ENCODE data around the gene OR52K1.
"Not testable (repeated sequence)": the region's sequence is repeated elsewhere in the genome, so short reads cannot be mapped to it uniquely, and the experiment has no call there.

OR52K1 gene

DNA sequence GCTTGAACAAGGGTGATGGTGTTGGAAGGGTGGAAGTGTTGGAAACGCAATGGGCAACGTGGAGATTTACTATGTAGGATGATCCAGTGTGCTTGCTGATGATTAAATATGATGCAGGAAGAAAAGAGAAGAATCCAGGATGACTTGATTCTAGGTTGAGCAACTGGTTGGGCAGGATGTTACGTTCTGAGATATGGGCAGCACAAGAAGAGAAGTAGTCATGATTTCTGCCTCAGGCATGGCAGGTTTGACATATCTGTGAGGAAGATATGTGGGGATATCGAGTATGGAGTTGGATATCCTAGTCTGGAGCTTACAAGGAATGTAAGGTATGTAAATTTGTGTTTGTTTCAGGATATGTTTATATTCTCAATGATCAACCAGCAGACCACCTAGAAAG is 1.9 kb downstream of the OR52K1 start:
- Histone ChIP-seq H2AFZ (ENCODE audit: low read length) (no peak overlapping the region), H3K9me2 (replicated peaks; ENCODE audit: low read depth, low read length) (no peaks in the 10 kb centered on the region), H3K4me1 (ENCODE audit: insufficient read depth, low read length, poor library complexity, severe bottlenecking) (no peaks in the 10 kb centered on the region), H3K4me3 (ENCODE audit: low read length, poor library complexity, severe bottlenecking) (no peak overlapping the region), H4K20me1 (ENCODE audit: insufficient read depth, low read length, poor library complexity, severe bottlenecking) (no peaks in the 10 kb centered on the region), H3F3A (ENCODE audit: low read depth) (no peaks in the 10 kb centered on the region), H3K9ac (ENCODE audit: low read depth, low read length, poor library complexity, severe bottlenecking) (no peak overlapping the region), H3K27me3 (ENCODE audit: insufficient read depth, low read length, poor library complexity, severe bottlenecking) (peaks cover 33% of the 10 kb centered on the region), H3K79me2 (ENCODE audit: insufficient read depth, low read length) (no peaks in the 10 kb centered on the region), H3K4me2 (ENCODE audit: low read depth, low read length, poor library complexity, severe bottlenecking) (no peak overlapping the region), H3K36me3 (ENCODE audit: insufficient read depth, low read length) (no peaks in the 10 kb centered on the region), H3K9me3 (ENCODE audit: insufficient read depth, low read depth, low read length) (no peaks in the 10 kb centered on the region)
- TF ChIP-seq, protein P1, sequence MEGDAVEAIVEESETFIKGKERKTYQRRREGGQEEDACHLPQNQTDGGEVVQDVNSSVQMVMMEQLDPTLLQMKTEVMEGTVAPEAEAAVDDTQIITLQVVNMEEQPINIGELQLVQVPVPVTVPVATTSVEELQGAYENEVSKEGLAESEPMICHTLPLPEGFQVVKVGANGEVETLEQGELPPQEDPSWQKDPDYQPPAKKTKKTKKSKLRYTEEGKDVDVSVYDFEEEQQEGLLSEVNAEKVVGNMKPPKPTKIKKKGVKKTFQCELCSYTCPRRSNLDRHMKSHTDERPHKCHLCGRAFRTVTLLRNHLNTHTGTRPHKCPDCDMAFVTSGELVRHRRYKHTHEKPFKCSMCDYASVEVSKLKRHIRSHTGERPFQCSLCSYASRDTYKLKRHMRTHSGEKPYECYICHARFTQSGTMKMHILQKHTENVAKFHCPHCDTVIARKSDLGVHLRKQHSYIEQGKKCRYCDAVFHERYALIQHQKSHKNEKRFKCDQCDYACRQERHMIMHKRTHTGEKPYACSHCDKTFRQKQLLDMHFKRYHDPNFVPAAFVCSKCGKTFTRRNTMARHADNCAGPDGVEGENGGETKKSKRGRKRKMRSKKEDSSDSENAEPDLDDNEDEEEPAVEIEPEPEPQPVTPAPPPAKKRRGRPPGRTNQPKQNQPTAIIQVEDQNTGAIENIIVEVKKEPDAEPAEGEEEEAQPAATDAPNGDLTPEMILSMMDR (conservative IDR thresholded peaks at IDR 0.05; ENCODE audit: low read length) = no peak
- no peak for TF ChIP-seq EZH2phosphoT487 (IDR thresholded peaks at IDR 0.05; ENCODE audit: borderline replicate concordance)

DNA sequence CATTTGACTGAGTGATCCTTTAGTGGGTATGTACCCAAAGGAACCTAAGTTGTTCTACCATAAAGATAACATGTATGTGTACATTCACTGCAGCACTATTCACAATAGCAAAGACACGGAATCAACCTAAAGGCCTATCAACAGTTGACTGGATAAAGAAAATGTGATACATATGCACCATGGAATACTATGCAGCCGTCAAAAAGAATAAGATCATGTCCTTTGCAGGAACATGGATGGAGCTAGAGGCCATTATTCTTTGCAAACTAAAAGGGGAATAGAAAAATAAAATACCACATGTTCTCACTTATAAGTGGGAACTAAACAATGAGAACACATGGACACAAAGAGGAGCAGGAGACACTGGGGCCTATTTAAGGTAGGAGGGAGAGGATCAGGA is 9.0 kb downstream of the OR52K1 start:
- not testable (repeated sequence) for H4K20me1 ChIP-seq (ENCODE audit: insufficient read depth, low read length, poor library complexity, severe bottlenecking)

DNA sequence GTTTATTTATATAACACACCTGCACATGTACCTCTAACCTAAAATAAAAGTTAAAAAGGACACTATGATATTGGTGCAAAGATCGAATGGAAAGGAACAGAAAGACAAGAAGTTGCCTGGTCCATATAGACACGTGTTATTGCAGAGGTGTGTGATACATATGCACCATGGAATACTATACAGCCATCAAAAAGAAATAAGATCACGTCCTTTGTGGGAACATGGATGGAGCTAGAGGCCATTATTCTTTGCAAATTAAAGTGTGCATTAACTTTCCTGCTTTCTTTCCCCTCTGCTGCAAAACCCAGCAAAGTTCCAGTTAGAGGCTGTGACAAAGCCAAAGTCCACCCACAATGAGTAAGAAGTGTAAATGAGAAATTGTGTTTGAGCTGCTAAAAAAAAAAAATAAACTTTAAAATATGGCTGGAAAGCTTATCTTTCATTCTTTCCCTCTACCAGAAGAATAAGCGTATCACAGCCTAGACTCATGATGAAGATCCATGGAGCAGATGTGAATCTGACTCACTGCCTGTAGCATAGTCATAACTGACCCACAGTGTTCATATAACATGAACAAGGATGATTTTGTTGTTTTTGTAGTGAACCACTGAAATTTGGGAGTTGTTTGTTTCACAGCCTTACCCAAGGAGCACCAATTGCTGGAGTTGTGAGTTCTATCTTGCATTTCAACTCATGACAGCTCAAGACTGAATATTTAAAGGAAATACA is 9.6 kb downstream of the OR52K1 start:
- Histone ChIP-seq H3K9me2 (replicated peaks; ENCODE audit: low read depth, low read length) (no peaks in the 10 kb centered on the region), H3K4me1 (ENCODE audit: insufficient read depth, low read length, poor library complexity, severe bottlenecking) (peaks cover 4% of the 10 kb centered on the region), H4K20me1 (ENCODE audit: insufficient read depth, low read length, poor library complexity, severe bottlenecking) (no peaks in the 10 kb centered on the region), H3F3A (ENCODE audit: low read depth) (no peaks in the 10 kb centered on the region), H3K4me3 (ENCODE audit: low read length, poor library complexity, severe bottlenecking) (no peak overlapping the region), H3K79me2 (ENCODE audit: insufficient read depth, low read length) (no peaks in the 10 kb centered on the region), H3K4me2 (ENCODE audit: low read depth, low read length, poor library complexity, severe bottlenecking) (no peak overlapping the region), H3K9me3 (ENCODE audit: insufficient read depth, low read depth, low read length) (no peaks in the 10 kb centered on the region), H2AFZ (ENCODE audit: low read length) (no peak overlapping the region), H3K36me3 (ENCODE audit: insufficient read depth, low read length) (no peaks in the 10 kb centered on the region), H3K27me3 (ENCODE audit: insufficient read depth, low read length, poor library complexity, severe bottlenecking) (peaks cover 9% of the 10 kb centered on the region), H3K9ac (ENCODE audit: low read depth, low read length, poor library complexity, severe bottlenecking) (no peak overlapping the region)
- TF ChIP-seq EZH2phosphoT487 (IDR thresholded peaks at IDR 0.05; ENCODE audit: borderline replicate concordance) = no peak
- TF ChIP-seq, protein P1 (conservative IDR thresholded peaks at IDR 0.05; ENCODE audit: low read length) = no peak

More for the DNA sequence above, 9.0 kb downstream of the OR52K1 start:
- not testable (repeated sequence) for H3K9ac ChIP-seq (ENCODE audit: low read depth, low read length, poor library complexity, severe bottlenecking); H3K4me3 ChIP-seq (ENCODE audit: low read length, poor library complexity, severe bottlenecking); H3K4me1 ChIP-seq (ENCODE audit: insufficient read depth, low read length, poor library complexity, severe bottlenecking); H3K9me2 ChIP-seq (replicated peaks; ENCODE audit: low read depth, low read length); H3F3A ChIP-seq (ENCODE audit: low read depth); H3K79me2 ChIP-seq (ENCODE audit: insufficient read depth, low read length); H3K4me2 ChIP-seq (ENCODE audit: low read depth, low read length, poor library complexity, severe bottlenecking); H2AFZ ChIP-seq (ENCODE audit: low read length); H3K9me3 ChIP-seq (ENCODE audit: insufficient read depth, low read depth, low read length); H3K36me3 ChIP-seq (ENCODE audit: insufficient read depth, low read length)
- H3K27me3 ChIP-seq (ENCODE audit: insufficient read depth, low read length, poor library complexity, severe bottlenecking) = peaks cover 15% of the 10 kb centered on the region

GRCh38 chr11:4493480-4493818 is 11.0 kb downstream of the OR52K1 start:
- Histone ChIP-seq H3K27me3 (ENCODE audit: insufficient read depth, low read length, poor library complexity, severe bottlenecking) (peaks cover 6% of the 10 kb centered on the region), H3K36me3 (ENCODE audit: insufficient read depth, low read length) (no peaks in the 10 kb centered on the region), H3K4me3 (ENCODE audit: low read length, poor library complexity, severe bottlenecking) (no peak overlapping the region), H3K79me2 (ENCODE audit: insufficient read depth, low read length) (no peaks in the 10 kb centered on the region), H3K9me3 (ENCODE audit: insufficient read depth, low read depth, low read length) (no peaks in the 10 kb centered on the region), H3K9ac (ENCODE audit: low read depth, low read length, poor library complexity, severe bottlenecking) (no peak overlapping the region), H3K4me1 (ENCODE audit: insufficient read depth, low read length, poor library complexity, severe bottlenecking) (peaks cover 4% of the 10 kb centered on the region), H2AFZ (ENCODE audit: low read length) (no peak overlapping the region), H3F3A (ENCODE audit: low read depth) (no peaks in the 10 kb centered on the region), H3K4me2 (ENCODE audit: low read depth, low read length, poor library complexity, severe bottlenecking) (no peak overlapping the region), H3K9me2 (replicated peaks; ENCODE audit: low read depth, low read length) (no peaks in the 10 kb centered on the region), H4K20me1 (ENCODE audit: insufficient read depth, low read length, poor library complexity, severe bottlenecking) (no peaks in the 10 kb centered on the region)
- TF ChIP-seq, protein P1 (conservative IDR thresholded peaks at IDR 0.05; ENCODE audit: low read length) = no peak; the same call in 1 of the 2 replicates
- TF ChIP-seq EZH2phosphoT487 (IDR thresholded peaks at IDR 0.05; ENCODE audit: borderline replicate concordance) = no peak

Measured in Loucy (cell line).